Middle frontal gyrus (tissue), 1 donor: ENCODE results near the gene CADPS.
A peak's percentile ranks its signal among the peaks of the same experiment; 100 is the strongest.

Source experiments
- DNase-seq: peaks from one replicate; pipeline ENCODE4 v3.0.0-alpha.2; 2015; ENCODE audit warnings: low spot score; ENCODE audit errors: extremely low spot score

The CADPS gene

GRCh38 chr3:62874711-62875557 is at the start of gene CADPS:
CADPS (minus strand) TSS chr3:62875416; CDS start chr3:62875029, 387 bp downstream.
- peak; percentile 43 for DNase-seq

GRCh38 chr3:62923066-62923465 is 47.9 kb upstream of the CADPS start:
- no peak for DNase-seq

- no peak for DNase-seq
Observed at GRCh38 chr3:62922326-62922725, 47.1 kb upstream of the CADPS start.

GRCh38 chr3:62920466-62920784 is 45.2 kb upstream of the CADPS start:
- no peak for DNase-seq

- no peak for DNase-seq
Observed at GRCh38 chr3:62919784-62920465, 44.7 kb upstream of the CADPS start.

GRCh38 chr3:62918777-62919176 is 43.6 kb upstream of the CADPS start:
- no peak for DNase-seq

GRCh38 chr3:62918131-62918530 is 42.9 kb upstream of the CADPS start:
- no peak for DNase-seq

GRCh38 chr3:62911526-62911925 is 36.3 kb upstream of the CADPS start:
- no peak for DNase-seq

GRCh38 chr3:62905331-62905730 is 30.1 kb upstream of the CADPS start:
- no peak for DNase-seq

GRCh38 chr3:62898530-62899496 is 23.6 kb upstream of the CADPS start:
- no peak for DNase-seq

- DNase-seq, result no peak
Observed at GRCh38 chr3:62895901-62896300, 20.7 kb upstream of the CADPS start.

GRCh38 chr3:62892951-62893350 is 17.7 kb upstream of the CADPS start:
- no peak for DNase-seq

GRCh38 chr3:62892045-62892444 is 16.8 kb upstream of the CADPS start:
- DNase-seq, result no peak

- DNase-seq, result no peak
Observed at GRCh38 chr3:62888778-62889177, 13.6 kb upstream of the CADPS start.

- no peak for DNase-seq
Observed at GRCh38 chr3:62888180-62888579, 13.0 kb upstream of the CADPS start.

GRCh38 chr3:62885136-62885535 is 9.9 kb upstream of the CADPS start:
- DNase-seq, result no peak

- no peak for DNase-seq
Observed at GRCh38 chr3:62884096-62884870, 9.1 kb upstream of the CADPS start.

- DNase-seq, result no peak
Observed at GRCh38 chr3:62882676-62883200, 7.5 kb upstream of the CADPS start.

GRCh38 chr3:62876064-62876463 is 848 bp upstream of the CADPS start:
- DNase-seq, result no peak

- DNase-seq, result no peak
Observed at GRCh38 chr3:62875558-62876002, 364 bp upstream of the CADPS start.
